ENCODE measurements around the gene STK39.

GRCh38 chr2:168256448-168256847 lies 9.1 kb upstream of the STK39 start:
- TF ChIP-seq CTCF (conservative IDR thresholded peaks at IDR 0.05; ENCODE audit: low read depth, low read length) (no peak), RAD21 (IDR thresholded peaks at IDR 0.05; ENCODE audit: low read length) (no peak), POLR2A (IDR thresholded peaks at IDR 0.05; ENCODE audit: low read depth, low read length) (no peak), MXI1 (IDR thresholded peaks at IDR 0.05; ENCODE audit: borderline replicate concordance, low read depth, low read length) (no peak), CEBPB (IDR thresholded peaks at IDR 0.05; ENCODE audit: low read depth, low read length) (peak; percentile 20; the same call in 1 of the 2 replicates), ELK1 (IDR thresholded peaks at IDR 0.05; ENCODE audit: borderline replicate concordance, low read depth, low read length) (no peak), MAZ (IDR thresholded peaks at IDR 0.05; ENCODE audit: borderline replicate concordance, low read depth, low read length) (no peak), MAFK (IDR thresholded peaks at IDR 0.05; ENCODE audit: low read depth, low read length) (no peak)
